Retinal pigment epithelial cell (primary cell): Measurements from ENCODE around the gene CCDC142.

Source experiments
- DNase-seq: peaks from one replicate; pipeline ENCODE4 v3.0.0-alpha.2; 2010; ENCODE audit warnings: low read depth
- H3K4me3 ChIP-seq: 2 replicates; pipeline ENCODE4 v1.5.1; 2011; ENCODE audit warnings: mild to moderate bottlenecking, low read length, control low read depth, moderate library complexity
- TF ChIP-seq, protein P1 (sequence below): conservative IDR thresholded peaks from 2 replicates; pipeline ENCODE4 v1.5.1; 2011; ENCODE audit warnings: low read depth, low read length, control low read depth, inconsistent platforms

Gene CCDC142

DNA sequence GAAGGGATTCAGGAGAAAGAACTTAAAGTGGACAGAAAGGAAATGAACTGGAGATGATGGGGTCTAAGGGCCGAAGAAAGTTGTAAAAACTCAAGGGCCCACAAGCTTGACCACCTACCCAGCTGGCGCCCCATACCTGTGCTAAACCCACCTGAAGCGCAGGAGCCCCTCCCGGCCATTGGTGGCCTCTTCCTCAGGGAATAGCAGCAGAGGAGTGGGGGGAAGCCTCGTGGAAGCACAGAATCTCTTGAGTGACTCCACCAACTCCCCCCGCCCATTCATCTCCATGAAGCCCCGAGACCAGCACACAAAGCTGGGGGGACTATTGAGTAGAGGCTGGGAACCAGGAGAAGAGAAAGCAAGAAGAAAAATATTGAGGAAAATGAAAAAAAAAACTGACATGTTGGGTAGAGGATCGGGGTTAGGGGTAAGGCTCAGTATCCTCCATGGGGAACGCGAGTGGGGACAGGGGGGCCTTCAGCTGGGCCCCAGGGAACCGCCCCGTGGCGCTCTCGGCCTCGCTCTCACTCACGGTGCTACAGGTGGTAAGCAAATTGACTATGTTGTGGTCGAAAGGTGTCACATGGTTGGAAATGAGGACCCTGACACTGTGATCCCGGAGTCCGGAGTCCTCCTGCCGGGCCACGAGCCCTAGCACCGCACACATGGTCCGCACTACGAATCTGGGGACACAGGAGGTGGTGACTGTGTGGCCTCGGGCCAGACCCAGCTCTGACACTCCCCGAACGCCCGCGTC lies 46.0 kb upstream of the CCDC142 start:
- peak overlapping the region; percentile 96 for H3K4me3 ChIP-seq
- no peak for DNase-seq
- TF ChIP-seq, protein P1, sequence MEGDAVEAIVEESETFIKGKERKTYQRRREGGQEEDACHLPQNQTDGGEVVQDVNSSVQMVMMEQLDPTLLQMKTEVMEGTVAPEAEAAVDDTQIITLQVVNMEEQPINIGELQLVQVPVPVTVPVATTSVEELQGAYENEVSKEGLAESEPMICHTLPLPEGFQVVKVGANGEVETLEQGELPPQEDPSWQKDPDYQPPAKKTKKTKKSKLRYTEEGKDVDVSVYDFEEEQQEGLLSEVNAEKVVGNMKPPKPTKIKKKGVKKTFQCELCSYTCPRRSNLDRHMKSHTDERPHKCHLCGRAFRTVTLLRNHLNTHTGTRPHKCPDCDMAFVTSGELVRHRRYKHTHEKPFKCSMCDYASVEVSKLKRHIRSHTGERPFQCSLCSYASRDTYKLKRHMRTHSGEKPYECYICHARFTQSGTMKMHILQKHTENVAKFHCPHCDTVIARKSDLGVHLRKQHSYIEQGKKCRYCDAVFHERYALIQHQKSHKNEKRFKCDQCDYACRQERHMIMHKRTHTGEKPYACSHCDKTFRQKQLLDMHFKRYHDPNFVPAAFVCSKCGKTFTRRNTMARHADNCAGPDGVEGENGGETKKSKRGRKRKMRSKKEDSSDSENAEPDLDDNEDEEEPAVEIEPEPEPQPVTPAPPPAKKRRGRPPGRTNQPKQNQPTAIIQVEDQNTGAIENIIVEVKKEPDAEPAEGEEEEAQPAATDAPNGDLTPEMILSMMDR = peak; percentile 7

DNA sequence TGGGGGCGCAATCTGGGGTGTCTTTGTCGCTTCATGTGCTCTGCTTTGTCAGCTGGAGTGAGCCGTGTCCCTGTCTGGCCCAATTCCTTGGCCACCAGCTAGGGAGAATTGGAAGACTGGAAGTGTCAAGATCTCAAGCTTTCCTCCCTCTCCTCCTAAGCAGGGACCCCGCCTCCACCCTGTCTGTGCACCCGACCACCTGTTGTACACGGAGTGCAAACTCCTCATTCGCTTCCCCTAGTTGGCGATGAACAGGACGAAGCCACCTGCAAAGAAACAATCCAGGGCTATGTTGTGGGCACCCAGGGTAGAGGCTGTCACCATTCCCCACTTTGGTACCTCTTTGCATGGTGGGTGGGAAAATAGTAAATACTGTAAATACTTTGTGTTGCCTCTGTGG lies 44.9 kb upstream of the CCDC142 start:
- TF ChIP-seq, protein P1 = no peak
- no peak overlapping the region for H3K4me3 ChIP-seq
- no peak for DNase-seq

DNA sequence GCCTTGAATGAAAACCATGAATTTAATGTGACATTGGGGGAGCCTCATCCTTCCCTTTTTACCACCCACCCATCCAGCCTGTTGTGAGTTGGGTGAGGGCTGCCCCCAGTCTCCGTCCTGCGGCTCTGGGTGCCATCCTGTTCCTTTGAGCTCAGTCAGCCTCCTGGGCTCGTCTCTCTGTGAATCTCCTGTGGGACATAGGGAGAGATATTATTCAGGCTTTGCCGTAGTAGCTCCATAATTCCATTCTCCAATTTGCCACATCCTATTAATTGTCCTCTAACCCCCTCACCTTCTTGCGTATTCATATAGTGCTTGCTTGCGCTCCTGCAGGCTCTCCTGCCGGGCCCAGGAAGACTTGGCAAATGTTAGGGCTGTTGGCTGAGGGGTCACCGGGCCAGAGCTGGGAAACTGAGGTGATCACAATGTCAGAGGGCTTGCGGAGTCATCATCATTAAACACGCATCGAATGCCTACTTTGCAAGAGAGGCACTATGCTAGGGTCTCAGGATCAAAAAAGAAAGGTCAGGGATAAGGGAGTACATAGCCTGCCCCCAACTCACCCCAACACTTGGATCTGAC lies 43.9 kb upstream of the CCDC142 start:
- TF ChIP-seq, protein P1 = no peak
- no peak overlapping the region for H3K4me3 ChIP-seq
- DNase-seq = no peak

DNA sequence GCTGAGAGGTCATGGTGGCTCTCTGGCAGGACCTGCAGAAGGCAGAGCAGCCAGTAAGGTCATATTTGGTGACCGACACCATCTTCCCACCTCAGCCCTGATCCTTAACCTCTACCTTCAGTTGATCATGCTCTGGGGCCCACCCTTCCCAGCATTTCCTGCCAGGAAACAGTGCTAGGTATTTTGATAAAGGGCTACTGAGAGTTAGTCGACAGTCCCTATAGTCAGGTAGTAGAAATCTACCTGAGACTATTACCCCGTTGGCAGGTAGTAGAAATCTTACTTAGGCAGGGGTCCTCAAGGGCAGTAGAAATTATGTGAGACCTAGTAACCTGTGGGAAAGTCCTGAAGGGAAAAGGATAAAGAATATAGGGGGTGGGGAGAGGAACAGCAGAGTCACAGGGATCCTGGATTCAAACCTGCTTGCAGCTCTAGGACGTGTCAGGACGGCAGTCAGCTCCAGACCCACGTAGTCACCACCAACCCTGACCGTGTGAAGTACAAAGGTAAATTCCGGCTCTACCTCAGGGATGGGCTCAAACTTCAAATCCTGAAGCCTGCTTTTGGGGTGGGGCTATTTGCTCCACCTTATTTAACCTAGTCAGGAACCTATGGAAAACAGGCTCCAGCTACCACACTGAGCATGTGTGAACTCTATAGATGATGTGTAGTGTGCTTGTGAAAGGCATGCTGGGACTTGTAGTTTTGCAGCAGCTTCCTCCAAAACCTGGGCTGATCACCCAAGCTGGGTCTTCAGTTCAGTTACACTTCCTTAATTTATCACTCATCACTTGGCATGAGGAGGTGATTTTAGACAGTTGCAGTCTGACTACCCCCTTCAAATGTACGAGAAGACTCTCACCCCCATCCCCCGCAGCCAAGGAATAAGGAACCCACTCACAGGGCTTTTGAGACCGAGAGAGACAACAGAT lies 43.2 kb upstream of the CCDC142 start, which contains the start of gene DQX1:
TSS of gene DQX1 (minus strand) at position 515 of the 932 bp plus-strand sequence. CDS start at position 13, 502 bp downstream.
- no peak for DNase-seq
- TF ChIP-seq, protein P1 = no peak

DNA sequence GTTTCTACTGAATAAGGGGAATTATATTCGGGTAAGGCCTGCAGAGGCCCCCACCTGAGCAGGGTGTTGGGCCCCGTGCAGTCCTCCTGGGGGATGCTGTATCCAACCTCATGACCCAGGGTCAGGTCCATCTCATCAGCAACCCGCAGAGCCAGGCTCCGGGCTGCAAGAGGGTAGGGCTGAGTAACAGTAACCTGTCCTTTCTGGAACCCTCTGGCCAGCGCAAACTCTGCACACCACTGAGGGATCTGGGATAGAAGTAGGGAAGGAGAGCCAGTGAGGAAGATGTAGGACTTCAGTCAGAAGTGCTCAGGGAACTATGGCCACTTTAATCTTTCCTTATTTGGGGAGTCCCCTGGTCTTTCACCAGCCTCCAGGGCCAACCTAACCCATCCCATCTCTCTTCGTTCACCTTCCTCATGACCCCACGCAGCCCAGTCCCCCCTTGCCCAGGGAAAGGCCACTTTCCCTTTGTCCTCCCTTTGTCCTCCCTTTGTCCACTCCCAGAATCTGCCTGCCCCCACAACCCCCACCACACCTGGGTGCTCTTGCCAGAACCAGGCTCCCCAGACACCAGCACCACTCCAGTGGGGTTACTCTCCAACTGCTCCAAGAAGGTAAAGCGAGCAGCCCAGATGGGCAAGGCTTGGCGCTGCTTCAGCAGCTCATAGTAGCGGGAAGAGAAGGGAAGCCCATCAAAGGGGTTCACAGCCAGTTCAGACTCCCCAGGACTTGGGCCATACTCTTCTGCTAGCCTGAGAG lies 42.3 kb upstream of the CCDC142 start:
- H3K4me3 ChIP-seq = no peak overlapping the region
- TF ChIP-seq, protein P1 = no peak
- no peak for DNase-seq

More for the DNA sequence above, 43.2 kb upstream of the CCDC142 start, which contains the start of gene DQX1:
- no peak within 1 kb of the TSS for H3K4me3 ChIP-seq

DNA sequence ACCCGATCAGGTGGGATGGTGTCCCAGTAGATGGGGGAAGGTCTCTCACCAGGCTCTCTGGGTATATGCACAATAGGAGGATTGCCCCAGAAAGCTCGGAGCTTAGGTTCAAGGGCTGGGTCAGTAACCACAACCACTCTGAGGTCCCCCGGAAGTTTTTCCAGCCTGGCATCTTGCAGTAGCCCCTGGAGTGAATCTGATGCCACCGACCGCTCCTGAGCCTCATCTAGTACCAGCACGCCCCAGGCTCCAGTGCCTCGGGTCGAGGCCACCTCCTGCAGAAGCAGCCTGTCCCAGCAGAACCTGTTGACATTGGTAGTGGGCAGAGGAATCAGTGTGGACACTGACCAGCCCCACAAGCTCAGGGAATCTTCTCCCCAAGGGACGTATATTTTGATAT lies 41.2 kb upstream of the CCDC142 start:
- H3K4me3 ChIP-seq = no peak overlapping the region
- no peak for DNase-seq
- TF ChIP-seq, protein P1 = no peak
